B cell (primary cell): ENCODE measurements around the gene TBATA. TPM values are rescaled to one million over a fixed set of nuclear protein-coding genes. Genes with fewer than 3 reads are reported as not detected.

ENCODE experiments used
- ATAC-seq: fragments of 200-7000 bp; cut with Tn5 transposase; one replicate; pipeline ENCODE4 v1.10.0; 2021; ENCODE audit warnings: low read depth, mild to moderate bottlenecking, moderate number of reproducible peaks, moderate library complexity
- CTCF ChIA-PET: fragments of 350-600 bp; sonication (Branson Sonifier 250); formaldehyde crosslinking; loops from one replicate; lab custom pipeline; 2021; ENCODE audit warnings: antibody characterized with exemption, inconsistent platforms; lab: Charles Lee
- POLR2A ChIA-PET: fragments of 350-600 bp; sonication (Branson Sonifier 250); formaldehyde crosslinking; loops from one replicate; lab custom pipeline; 2021; ENCODE audit warnings: antibody characterized with exemption; lab: Charles Lee
- DNase-seq: peaks from one replicate; pipeline ENCODE4 v3.0.0; 2013
- H2AFZ ChIP-seq: 2 replicates; pipeline ENCODE4 v1.6.1; 2012; ENCODE audit warnings: mild to moderate bottlenecking, low read depth, low read length; ENCODE audit not compliant: insufficient read depth, poor library complexity, severe bottlenecking
- H3K27ac ChIP-seq, 2 donors: 1 replicate in 1 of 2; 2 replicates in 1 of 2; pipeline ENCODE4 v1.5.1; 2012 to 2013; ENCODE audit warnings: low read length in 2 of 2, mild to moderate bottlenecking in 2 of 2, moderate library complexity in 1 of 2
- H3K27me3 ChIP-seq, 4 experiments: fragments of 200-600 bp in 1 of 4; sonication (generic) in 1 of 4; replicated peaks in 1 of 4; 1 replicate in 2 of 4; 2 replicates in 2 of 4; pipeline versions ENCODE4 v1.6.1 to v1.7.0; 2013 to 2016; ENCODE audit warnings: low read length in 3 of 4, mild to moderate bottlenecking in 2 of 4, mixed read lengths in 1 of 4, moderate library complexity in 1 of 4; ENCODE audit not compliant: insufficient read depth in 4 of 4, control insufficient read depth in 3 of 4; ENCODE audit errors: control extremely low read depth in 1 of 4
- H3K36me3 ChIP-seq, 2 experiments: replicated peaks in 1 of 2; 1 replicate in 1 of 2; 2 replicates in 1 of 2; pipeline versions ENCODE4 v1.6.1 to v1.7.1; 2013; ENCODE audit warnings: low read length in 1 of 2; ENCODE audit not compliant: insufficient read depth in 2 of 2, control insufficient read depth in 1 of 2; ENCODE audit errors: control extremely low read depth in 1 of 2, extremely low read depth in 1 of 2
- H3K4me1 ChIP-seq, 2 donors: fragments of 200-600 bp in 1 of 2; sonication (generic) in 1 of 2; 1 replicate in 1 of 2; 2 replicates in 1 of 2; pipeline versions ENCODE4 v1.5.1 to v1.6.1; 2013 to 2017; ENCODE audit warnings: low read length in 2 of 2; ENCODE audit not compliant: control insufficient read depth in 2 of 2, insufficient read depth in 2 of 2
- H3K4me2 ChIP-seq: replicated peaks from 2 replicates; pipeline ENCODE3; 2012; ENCODE audit warnings: mild to moderate bottlenecking, low read depth, low read length; ENCODE audit not compliant: poor library complexity, severe bottlenecking
- H3K4me3 ChIP-seq, 5 experiments: fragments of 200-600 bp in 1 of 5; sonication (generic) in 1 of 5; 1 replicate in 3 of 5; 2 replicates in 2 of 5; pipeline versions ENCODE4 v1.5.1 to v1.7.0; 2011 to 2016; ENCODE audit warnings: low read length in 4 of 5, mild to moderate bottlenecking in 4 of 5, low read depth in 2 of 5, control low read depth in 1 of 5, moderate library complexity in 1 of 5; ENCODE audit not compliant: insufficient read depth in 1 of 5; ENCODE audit errors: control extremely low read depth in 1 of 5, extremely low read depth in 1 of 5
- H3K79me2 ChIP-seq: fragments of 200-600 bp; sonication (generic); one replicate; pipeline ENCODE4 v1.6.0; 2016; ENCODE audit warnings: low read length; ENCODE audit not compliant: control insufficient read depth, insufficient read depth
- H3K9ac ChIP-seq: fragments of 200-600 bp; sonication (generic); 2 replicates; pipeline ENCODE4 v1.6.1; 2017; ENCODE audit warnings: mild to moderate bottlenecking, low read length, moderate library complexity
- H3K9me3 ChIP-seq, 3 donors: one replicate each; pipeline versions ENCODE4 v1.6.1 to v1.7.1; 2013; ENCODE audit warnings: low read length in 2 of 3; ENCODE audit not compliant: control insufficient read depth in 2 of 3, insufficient read depth in 1 of 3; ENCODE audit errors: control extremely low read depth in 1 of 3
- H4K20me1 ChIP-seq: 2 replicates; pipeline ENCODE4 v1.6.0; 2012; ENCODE audit warnings: mild to moderate bottlenecking, low read length; ENCODE audit not compliant: insufficient read depth, control insufficient read depth, poor library complexity, severe bottlenecking
- H3K27ac Mint-ChIP-seq: one replicate; pipeline ENCODE4 v1.8.0; 2021; ENCODE audit warnings: mixed read lengths
- H3K27me3 Mint-ChIP-seq: one replicate; pipeline ENCODE4 v1.8.0; 2021; ENCODE audit warnings: mixed read lengths
- H3K4me1 Mint-ChIP-seq: one replicate; pipeline ENCODE4 v1.8.0; 2021; ENCODE audit warnings: mixed read lengths
- H3K4me3 Mint-ChIP-seq: one replicate; pipeline ENCODE4 v1.8.0; 2021; ENCODE audit warnings: mixed read lengths
- H3K9me3 Mint-ChIP-seq: one replicate; pipeline ENCODE4 v1.8.0; 2022; ENCODE audit warnings: mixed read lengths; ENCODE audit not compliant: insufficient read depth
- EZH2 ChIP-seq: IDR thresholded peaks from 2 replicates; pipeline ENCODE4 v1.6.1; 2012; ENCODE audit warnings: borderline replicate concordance, low read depth, mild to moderate bottlenecking, moderate library complexity, low read length; ENCODE audit not compliant: insufficient read depth, poor library complexity, severe bottlenecking
- WGBS: methylation state at CpG from one replicate; pipeline ENCODE4 v1.1.5; 2013; ENCODE audit warnings: missing lambda C conversion rate; ENCODE audit not compliant: insufficient coverage; 5-methylcytosine and 5-hydroxymethylcytosine counted together
- intact Hi-C: fragments of 100-400 bp; cut with micrococcal nuclease; formaldehyde crosslinking; loops from one replicate; pipeline ENCODE4 v1.10.0; 2022
- polyA plus RNA-seq: library from polyadenylated mRNA; depleted of rRNA; stranded (reverse); fragments of >200 nt; gene quantifications from 2 replicates; pipeline ENCODE4 v1.2.3, GENCODE V29; 2012
- total RNA-seq, 2 donors: library from RNA; stranded (reverse); fragments of 120-200 nt in 1 of 2; gene quantifications; 1 replicate in 1 of 2; 2 replicates in 1 of 2; pipeline versions ENCODE4 v1.2.3 to v1.2.4, GENCODE V29; 2013 to 2022
- TF ChIP-seq, protein P1 (sequence below): fragments of 200-600 bp; IDR thresholded peaks from one replicate; pipeline ENCODE4 v1.8.0; 2022; ENCODE audit warnings: antibody characterized with exemption, mild to moderate bottlenecking

The TBATA gene
- total and polyA plus RNA-seq, 2 donors (not counting 1 experiment from before 2014, with no cell fraction given): not detected

DNA sequence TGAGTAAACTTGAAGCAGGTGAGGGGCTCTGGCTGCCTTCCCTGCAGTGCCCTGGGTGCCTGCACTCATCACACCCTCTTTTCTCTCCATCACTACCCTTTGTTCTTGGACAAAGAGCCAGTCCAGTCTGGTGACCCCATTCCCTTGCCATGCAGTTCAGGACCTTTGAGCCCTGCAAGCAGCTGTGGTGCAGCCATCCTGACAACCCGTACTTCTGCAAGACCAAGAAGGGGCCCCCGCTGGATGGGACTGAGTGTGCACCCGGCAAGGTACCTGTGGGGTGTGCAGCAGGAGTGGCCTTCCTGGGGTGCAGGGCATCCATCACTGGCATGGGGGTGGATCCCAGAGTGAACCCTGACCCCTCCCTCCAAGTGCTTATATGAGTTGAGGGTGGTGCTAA, 48.7 kb downstream of the TBATA start:
- 95% methylated on average over 3 of the region's 3 CpGs for WGBS
- Histone ChIP-seq H3K27me3 (no peaks in the 10 kb centered on the region), H3K4me1 (no peaks in the 10 kb centered on the region), H3K9me3 (no peaks in the 10 kb centered on the region), H3K4me3 (no peak overlapping the region), H2AFZ (no peak overlapping the region), H3K4me2 (no peak overlapping the region), H3K27ac (no peak overlapping the region), H3K36me3 (no peaks in the 10 kb centered on the region), H3K79me2 (no peaks in the 10 kb centered on the region), H3K9ac (no peak overlapping the region), H4K20me1 (no peaks in the 10 kb centered on the region)
- ChIA-PET CTCF (no interaction called here), POLR2A (no interaction called here)
- no peak for ATAC-seq
- TF ChIP-seq, protein P1, sequence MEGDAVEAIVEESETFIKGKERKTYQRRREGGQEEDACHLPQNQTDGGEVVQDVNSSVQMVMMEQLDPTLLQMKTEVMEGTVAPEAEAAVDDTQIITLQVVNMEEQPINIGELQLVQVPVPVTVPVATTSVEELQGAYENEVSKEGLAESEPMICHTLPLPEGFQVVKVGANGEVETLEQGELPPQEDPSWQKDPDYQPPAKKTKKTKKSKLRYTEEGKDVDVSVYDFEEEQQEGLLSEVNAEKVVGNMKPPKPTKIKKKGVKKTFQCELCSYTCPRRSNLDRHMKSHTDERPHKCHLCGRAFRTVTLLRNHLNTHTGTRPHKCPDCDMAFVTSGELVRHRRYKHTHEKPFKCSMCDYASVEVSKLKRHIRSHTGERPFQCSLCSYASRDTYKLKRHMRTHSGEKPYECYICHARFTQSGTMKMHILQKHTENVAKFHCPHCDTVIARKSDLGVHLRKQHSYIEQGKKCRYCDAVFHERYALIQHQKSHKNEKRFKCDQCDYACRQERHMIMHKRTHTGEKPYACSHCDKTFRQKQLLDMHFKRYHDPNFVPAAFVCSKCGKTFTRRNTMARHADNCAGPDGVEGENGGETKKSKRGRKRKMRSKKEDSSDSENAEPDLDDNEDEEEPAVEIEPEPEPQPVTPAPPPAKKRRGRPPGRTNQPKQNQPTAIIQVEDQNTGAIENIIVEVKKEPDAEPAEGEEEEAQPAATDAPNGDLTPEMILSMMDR: no peak
- TF ChIP-seq EZH2: no peak
- H3K4me3 Mint-ChIP-seq: no peak overlapping the region
- H3K4me1 Mint-ChIP-seq: no peaks in the 10 kb centered on the region
- DNase-seq: no peak
- no peaks in the 10 kb centered on the region for H3K9me3 Mint-ChIP-seq
- intact Hi-C loops: no loop called here
- no peak overlapping the region for H3K27ac Mint-ChIP-seq
- H3K27me3 Mint-ChIP-seq: peaks cover 8% of the 10 kb centered on the region

DNA sequence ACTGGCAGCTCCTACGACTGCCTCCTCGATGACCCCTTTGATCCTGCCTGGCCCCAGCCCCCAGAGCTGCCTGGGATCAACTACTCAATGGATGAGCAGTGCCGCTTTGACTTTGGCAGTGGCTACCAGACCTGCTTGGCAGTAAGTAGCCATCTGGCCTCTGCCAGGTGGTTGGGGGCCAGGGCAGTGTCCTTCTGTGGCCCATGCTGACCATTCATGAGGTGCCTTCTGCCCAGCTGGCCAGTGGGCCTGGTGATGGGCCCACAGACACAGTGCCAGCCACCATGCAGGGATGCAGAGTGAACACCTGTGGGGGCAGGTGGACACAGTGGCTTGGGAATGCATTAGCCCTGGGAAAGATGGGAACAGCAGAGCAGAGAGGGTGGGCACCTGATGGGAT, 50.0 kb downstream of the TBATA start:
- Histone ChIP-seq H2AFZ (no peak overlapping the region), H3K9ac (no peak overlapping the region), H3K27ac (no peak overlapping the region), H3K9me3 (no peaks in the 10 kb centered on the region), H3K4me2 (no peak overlapping the region), H3K27me3 (no peaks in the 10 kb centered on the region), H3K36me3 (no peaks in the 10 kb centered on the region), H4K20me1 (no peaks in the 10 kb centered on the region), H3K4me3 (no peak overlapping the region), H3K4me1 (no peaks in the 10 kb centered on the region), H3K79me2 (no peaks in the 10 kb centered on the region)
- ATAC-seq (no peak), DNase-seq (no peak)
- Mint-ChIP-seq H3K27ac (no peak overlapping the region), H3K9me3 (no peaks in the 10 kb centered on the region), H3K27me3 (peaks cover 8% of the 10 kb centered on the region), H3K4me1 (no peaks in the 10 kb centered on the region), H3K4me3 (no peak overlapping the region)
- CTCF ChIA-PET: no interaction called here
- intact Hi-C loops: no loop called here
- TF ChIP-seq EZH2: no peak
- TF ChIP-seq, protein P1: no peak
- WGBS: 87% methylated on average over 3 of the region's 3 CpGs
- POLR2A ChIA-PET: no interaction called here
